Ovary (tissue), 9 donors: Measurements from ENCODE around the gene ANKLE1. TPM values are rescaled to one million over a fixed set of nuclear protein-coding genes. Genes with fewer than 3 reads are reported as not detected.
A peak's percentile ranks its signal among the peaks of the same experiment; 100 is the strongest.
"Not testable (repeated sequence)": the region's sequence is repeated elsewhere in the genome, so short reads cannot be mapped to it uniquely, and the experiment has no call there.

Source experiments
- DNase-seq, 5 donors: peaks; one replicate each; pipeline ENCODE4 v3.0.0-alpha.2; 2019 to 2020
- H3K27ac ChIP-seq, 2 donors: fragments of 200-600 bp; one replicate each; pipeline versions ENCODE4 v1.5.1 to v1.8.0; 2019 to 2022
- H3K27me3 ChIP-seq: fragments of 200-600 bp; one replicate; pipeline ENCODE4 v1.8.0; 2022
- H3K36me3 ChIP-seq: fragments of 200-600 bp; sonication (generic); one replicate; pipeline ENCODE4 v1.5.1; 2019
- H3K4me1 ChIP-seq: one replicate; pipeline ENCODE4 v1.8.1; 2013; ENCODE audit warnings: mild to moderate bottlenecking, moderate library complexity; ENCODE audit not compliant: insufficient read depth
- H3K4me3 ChIP-seq: fragments of 200-600 bp; sonication (generic); one replicate; pipeline ENCODE4 v1.5.1; 2017
- H3K9me3 ChIP-seq, 2 donors: fragments of 200-600 bp in 1 of 2; sonication (generic) in 1 of 2; one replicate each; pipeline versions ENCODE4 v1.5.1 to v1.8.1; 2013 to 2019; ENCODE audit warnings: mild to moderate bottlenecking in 1 of 2, moderate library complexity in 1 of 2
- CTCF ChIP-seq, 3 donors: fragments of 450-650 bp in 2 of 3; fragments of 200-600 bp in 1 of 3; IDR thresholded peaks; one replicate each; pipeline versions ENCODE4 v1.5.1 to v1.8.0; 2016 to 2022; ENCODE audit warnings: antibody characterized with exemption in 3 of 3, mild to moderate bottlenecking in 1 of 3
- EP300 ChIP-seq: sonication (generic); formaldehyde crosslinking; IDR thresholded peaks from one replicate; pipeline ENCODE4 v1.6.1; 2017; ENCODE audit warnings: antibody characterized with exemption
- POLR2A ChIP-seq: fragments of 450-650 bp; IDR thresholded peaks from one replicate; pipeline ENCODE4 v1.6.1; 2017; ENCODE audit warnings: antibody characterized with exemption, mild to moderate bottlenecking, moderate library complexity
- WGBS, 3 donors: extraction: QIAGEN DNeasy Blood & Tissue Kit in 1 of 3; methylation state at CpG; one replicate each; pipeline versions ENCODE4 v1.1.5 to v1.1.7; 2013 to 2017; 5-methylcytosine and 5-hydroxymethylcytosine counted together
- intact Hi-C, 4 donors: fragments of 100-400 bp; cut with DNase I; formaldehyde crosslinking; loops; one replicate each; pipeline versions ENCODE4 v1.11.0 to v1.15.1; 2022 to 2023
- polyA plus RNA-seq, 2 donors: library from polyadenylated mRNA; stranded (reverse); fragments of 200-250 nt in 1 of 2; fragments of 350-450 nt in 1 of 2; fragmentation: Illumina TruSeq in 1 of 2; extraction: RNeasy Lipid Tissue Mini Kit (QIAGEN cat#74804) in 1 of 2; gene quantifications; one replicate each; pipeline ENCODE4 v1.2.3, GENCODE V29; 2013 to 2014
- total RNA-seq, 7 donors: library from RNA; depleted of rRNA in 2 of 7; stranded (reverse); fragments of >200 nt in 2 of 7; fragmentation: NEBNext Ultra II Directional in 3 of 7; extraction: Animal tissue kit (Norgen Biotek cat#: 25700) in 3 of 7; gene quantifications; one replicate each; pipeline versions ENCODE4 v1.1.0 to v1.2.4, GENCODE V29; 2016 to 2023
- donor health status: DM: no; HTN: no; CAD: no; lungs with moderate emphysema.
- donor health status: DM: no; HTN: no; CAD: no.
- donor health status: Bipolar disorder and iron deficiency.
- donor health status: DM: yes; HTN: yes; CAD: no.
- donor health status: DM: no; HTN: no; CAD: no.
- donor health status: DM: yes; HTN: yes; CAD: no.

ANKLE1 gene
- total and polyA plus RNA-seq, 9 donors = 0.12 to 1.6 (median 0.81) TPM

- no peak for DNase-seq
- peaks cover 4% of the 10 kb centered on the region for H3K4me1 ChIP-seq
- no peaks in the 10 kb centered on the region for H3K36me3 ChIP-seq
- no peak overlapping the region for H3K4me3 ChIP-seq
- no peak for TF ChIP-seq EP300
- no peak for TF ChIP-seq POLR2A
- no peak for TF ChIP-seq CTCF (IDR thresholded peaks at IDR 0.05)
- intact Hi-C loops = loop anchor here in 1 of 4 donors (5.0 kb wide), 1 partner anchor 54 kb away; no protein-coding TSS in a partner anchor
- WGBS, 3 donors = 72 to 74% (median 73%) methylated on average over 12 of the region's 12 CpGs
- no peaks in the 10 kb centered on the region for H3K9me3 ChIP-seq
- H3K27ac ChIP-seq = no peak overlapping the region
- no peaks in the 10 kb centered on the region for H3K27me3 ChIP-seq
These were observed 15.1 kb upstream of the ANKLE1 start for GRCh38 chr19:17266589-17266974.

GRCh38 chr19:17266975-17267788 lies 14.5 kb upstream of the ANKLE1 start, which contains the start of gene BABAM1:
Gene BABAM1 (plus strand): TSS chr19:17267443. CDS start chr19:17268807, 1,364 bp downstream.
- peak within 1 kb of the TSS in 1 of 2 donors; percentile 48 for H3K27ac ChIP-seq
- no peaks in the 10 kb centered on the region for H3K9me3 ChIP-seq
- WGBS, 3 donors = 0 to 1% (median 0%) methylated on average over 27 of the region's 27 CpGs
- H3K27me3 ChIP-seq = no peaks in the 10 kb centered on the region
- DNase-seq = peak; percentile 91 to 97 (median 93)
- peaks cover 4% of the 10 kb centered on the region for H3K4me1 ChIP-seq
- H3K36me3 ChIP-seq = no peaks in the 10 kb centered on the region
- intact Hi-C loops = loop anchor here in 1 of 4 donors (5.0 kb wide), 1 partner anchor 55 kb away; no protein-coding TSS in a partner anchor
- peak within 1 kb of the TSS; percentile 57 for H3K4me3 ChIP-seq
- TF ChIP-seq POLR2A = no peak
- no peak for TF ChIP-seq CTCF (IDR thresholded peaks at IDR 0.05)
- no peak for TF ChIP-seq EP300

GRCh38 chr19:17268754-17269153 lies 12.9 kb upstream of the ANKLE1 start:
- Histone ChIP-seq H3K4me1 (peaks cover 4% of the 10 kb centered on the region), H3K9me3 (no peaks in the 10 kb centered on the region), H3K27ac (no peak overlapping the region), H3K36me3 (no peaks in the 10 kb centered on the region), H3K27me3 (no peaks in the 10 kb centered on the region), H3K4me3 (no peak overlapping the region)
- intact Hi-C loops = loop anchor here in 1 of 4 donors (5.0 kb wide), 1 partner anchor 56 kb away; no protein-coding TSS in a partner anchor
- DNase-seq = no peak
- 80 to 92% (median 90%) methylated on average over 13 of the region's 13 CpGs for WGBS, 3 donors
- TF ChIP-seq POLR2A (no peak), CTCF (IDR thresholded peaks at IDR 0.05) (no peak), EP300 (no peak)

- not testable (repeated sequence) for H3K27me3 ChIP-seq, H3K4me1 ChIP-seq, DNase-seq, H3K4me3 ChIP-seq, H3K36me3 ChIP-seq, H3K27ac ChIP-seq, H3K9me3 ChIP-seq
- 98 to 99% (median 98%) methylated on average over 3 of the region's 3 CpGs for WGBS, 3 donors
- intact Hi-C loops = loop anchor here in 1 of 4 donors (10.0 kb wide), 2 partner anchors 70 to 450 kb away; partner anchors contain the start of gene SIN3B
These were observed 6.8 kb upstream of the ANKLE1 start for GRCh38 chr19:17274892-17275291.
